ENCODE data around the gene ZNF169.
"Not testable (repeated sequence)": the region's sequence is repeated elsewhere in the genome, so short reads cannot be mapped to it uniquely, and the experiment has no call there.

DNA sequence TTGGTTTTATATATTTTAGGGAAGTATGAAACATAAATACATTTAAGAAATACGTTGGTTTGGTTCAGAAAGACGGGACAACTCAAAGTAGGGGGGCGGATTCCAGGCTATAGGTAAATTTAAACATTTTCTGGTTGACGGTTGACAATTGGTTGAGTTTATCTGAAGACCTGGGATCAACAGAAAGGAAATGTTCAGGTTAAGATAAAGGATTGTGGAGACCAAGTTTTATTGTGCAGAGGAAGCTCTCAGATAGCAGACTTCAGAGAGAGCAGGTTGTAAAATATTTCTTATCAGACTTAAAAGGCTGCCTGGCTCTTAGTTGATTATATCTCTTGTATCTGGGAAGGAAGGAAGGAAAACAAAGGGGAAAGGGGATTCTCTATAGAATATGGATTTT is 17.9 kb downstream of the ZNF169 start:
- TF ChIP-seq, protein P1, sequence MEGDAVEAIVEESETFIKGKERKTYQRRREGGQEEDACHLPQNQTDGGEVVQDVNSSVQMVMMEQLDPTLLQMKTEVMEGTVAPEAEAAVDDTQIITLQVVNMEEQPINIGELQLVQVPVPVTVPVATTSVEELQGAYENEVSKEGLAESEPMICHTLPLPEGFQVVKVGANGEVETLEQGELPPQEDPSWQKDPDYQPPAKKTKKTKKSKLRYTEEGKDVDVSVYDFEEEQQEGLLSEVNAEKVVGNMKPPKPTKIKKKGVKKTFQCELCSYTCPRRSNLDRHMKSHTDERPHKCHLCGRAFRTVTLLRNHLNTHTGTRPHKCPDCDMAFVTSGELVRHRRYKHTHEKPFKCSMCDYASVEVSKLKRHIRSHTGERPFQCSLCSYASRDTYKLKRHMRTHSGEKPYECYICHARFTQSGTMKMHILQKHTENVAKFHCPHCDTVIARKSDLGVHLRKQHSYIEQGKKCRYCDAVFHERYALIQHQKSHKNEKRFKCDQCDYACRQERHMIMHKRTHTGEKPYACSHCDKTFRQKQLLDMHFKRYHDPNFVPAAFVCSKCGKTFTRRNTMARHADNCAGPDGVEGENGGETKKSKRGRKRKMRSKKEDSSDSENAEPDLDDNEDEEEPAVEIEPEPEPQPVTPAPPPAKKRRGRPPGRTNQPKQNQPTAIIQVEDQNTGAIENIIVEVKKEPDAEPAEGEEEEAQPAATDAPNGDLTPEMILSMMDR (conservative IDR thresholded peaks at IDR 0.05; ENCODE audit: low read depth in 2 of 2): not testable (repeated sequence)
- TF ChIP-seq EZH2 (IDR thresholded peaks at IDR 0.05; ENCODE audit: low read depth, unreplicated experiment); POLR2AphosphoS5 (IDR thresholded peaks at IDR 0.05; ENCODE audit: low read depth); NANOG (IDR thresholded peaks at IDR 0.05; ENCODE audit: borderline replicate concordance); EZH2phosphoT487 (IDR thresholded peaks at IDR 0.05; ENCODE audit: unreplicated experiment); CREB1 (CRISPR knock-in tag; IDR thresholded peaks at IDR 0.05; ENCODE audit: low read depth): not testable (repeated sequence)
